GM19023 (cell line): ENCODE measurements around the gene SLC25A23.

ENCODE experiments used
- ATAC-seq: cut with Tn5 transposase; IDR thresholded peaks from one replicate; pipeline ENCODE4 v1.9.1; 2021; ENCODE audit warnings: mild to moderate bottlenecking, moderate library complexity; ENCODE audit not compliant: unreplicated experiment

Gene SLC25A23

GRCh38 chr19:6425732-6426620 lies 33.6 kb downstream of the SLC25A23 start:
- ATAC-seq, result no peak

GRCh38 chr19:6424939-6425731 lies 34.5 kb downstream of the SLC25A23 start:
- peak; percentile 86 for ATAC-seq

- no peak for ATAC-seq
Observed at GRCh38 chr19:6424195-6424938, 35.2 kb downstream of the SLC25A23 start, which contains the start of gene KHSRP. KHSRP (minus strand) TSS chr19:6424811; CDS start chr19:6424701, 110 bp downstream.

- no peak for ATAC-seq
Observed at GRCh38 chr19:6423499-6424194, 35.9 kb downstream of the SLC25A23 start.

GRCh38 chr19:6421075-6422014 lies 38.2 kb downstream of the SLC25A23 start:
- no peak for ATAC-seq

- ATAC-seq, result no peak
Observed at GRCh38 chr19:6418562-6418932, 41.0 kb downstream of the SLC25A23 start.

- ATAC-seq, result no peak
Observed at GRCh38 chr19:6417713-6418561, 41.7 kb downstream of the SLC25A23 start.

GRCh38 chr19:6416658-6417405 lies 42.8 kb downstream of the SLC25A23 start:
- no peak for ATAC-seq

GRCh38 chr19:6415591-6416190 lies 43.9 kb downstream of the SLC25A23 start:
- no peak for ATAC-seq

GRCh38 chr19:6414793-6415590 lies 44.6 kb downstream of the SLC25A23 start:
- no peak for ATAC-seq

GRCh38 chr19:6413721-6414643 lies 45.6 kb downstream of the SLC25A23 start:
- no peak for ATAC-seq

- no peak for ATAC-seq
Observed at GRCh38 chr19:6413291-6413690, 46.3 kb downstream of the SLC25A23 start.

- no peak for ATAC-seq
Observed at GRCh38 chr19:6412447-6413091, 47.0 kb downstream of the SLC25A23 start.

- no peak for ATAC-seq
Observed at GRCh38 chr19:6412061-6412446, 47.5 kb downstream of the SLC25A23 start.

- no peak for ATAC-seq
Observed at GRCh38 chr19:6409346-6409745, 50.2 kb downstream of the SLC25A23 start.
